Loucy (cell line): Measurements from ENCODE around the gene TWNK.
A peak's percentile ranks its signal among the peaks of the same experiment; 100 is the strongest.

ENCODE experiments used
- H2AFZ ChIP-seq: fragments of 200-600 bp; sonication (generic); 2 replicates; pipeline ENCODE4 v1.6.0; 2016; ENCODE audit warnings: antibody characterized with exemption, mild to moderate bottlenecking, low read length, moderate library complexity
- H3F3A ChIP-seq: fragments of 200-600 bp; 2 replicates; pipeline ENCODE4 v1.6.0; 2016; ENCODE audit warnings: antibody characterized with exemption, low read depth, mild to moderate bottlenecking
- H3K27me3 ChIP-seq: fragments of 200-600 bp; sonication (generic); 2 replicates; pipeline ENCODE4 v1.6.1; 2014; ENCODE audit warnings: low read length, mild to moderate bottlenecking; ENCODE audit not compliant: insufficient read depth, poor library complexity, severe bottlenecking
- H3K36me3 ChIP-seq: fragments of 200-600 bp; sonication (generic); 2 replicates; pipeline ENCODE4 v1.6.1; 2016; ENCODE audit warnings: low read length; ENCODE audit not compliant: insufficient read depth
- H3K4me1 ChIP-seq: fragments of 200-600 bp; sonication (generic); 2 replicates; pipeline ENCODE4 v1.5.1; 2014; ENCODE audit warnings: low read length, mild to moderate bottlenecking; ENCODE audit not compliant: insufficient read depth, poor library complexity, severe bottlenecking
- H3K4me2 ChIP-seq: fragments of 200-600 bp; sonication (generic); 2 replicates; pipeline ENCODE4 v1.6.0; 2014; ENCODE audit warnings: antibody characterized with exemption, low read length, low read depth, mild to moderate bottlenecking; ENCODE audit not compliant: poor library complexity, severe bottlenecking
- H3K4me3 ChIP-seq: fragments of 200-600 bp; sonication (generic); 2 replicates; pipeline ENCODE4 v1.5.1; 2014; ENCODE audit warnings: low read length, mild to moderate bottlenecking, mixed read lengths; ENCODE audit not compliant: poor library complexity, severe bottlenecking
- H3K79me2 ChIP-seq: fragments of 200-600 bp; sonication (generic); 2 replicates; pipeline ENCODE4 v1.6.1; 2014; ENCODE audit warnings: low read length; ENCODE audit not compliant: insufficient read depth
- H3K9ac ChIP-seq: fragments of 200-600 bp; sonication (generic); 2 replicates; pipeline ENCODE4 v1.6.0; 2014; ENCODE audit warnings: mild to moderate bottlenecking, low read depth, low read length, moderate library complexity; ENCODE audit not compliant: poor library complexity, severe bottlenecking
- H3K9me2 ChIP-seq: fragments of 200-600 bp; sonication (generic); replicated peaks from 2 replicates; pipeline ENCODE4 v1.6.1; 2016; ENCODE audit warnings: low read depth, low read length, mixed read lengths
- H3K9me3 ChIP-seq: fragments of 200-600 bp; sonication (generic); 2 replicates; pipeline ENCODE4 v1.6.1; 2014; ENCODE audit warnings: mild to moderate bottlenecking, antibody characterized with exemption, low read length, low read depth; ENCODE audit not compliant: insufficient read depth
- H4K20me1 ChIP-seq: fragments of 200-600 bp; sonication (generic); 2 replicates; pipeline ENCODE4 v1.6.0; 2014; ENCODE audit warnings: antibody characterized with exemption, low read length, mild to moderate bottlenecking; ENCODE audit not compliant: insufficient read depth, poor library complexity, severe bottlenecking
- EZH2phosphoT487 ChIP-seq: fragments of 200-600 bp; IDR thresholded peaks from 2 replicates; pipeline ENCODE4 v1.6.1; 2018; ENCODE audit warnings: antibody characterized with exemption, mild to moderate bottlenecking, moderate library complexity, borderline replicate concordance
- TF ChIP-seq, protein P1 (sequence below): fragments of 200-600 bp; sonication (generic); conservative IDR thresholded peaks from 2 replicates; pipeline ENCODE4 v1.5.1; 2014; ENCODE audit warnings: mild to moderate bottlenecking, antibody characterized with exemption, low read length

TWNK gene

GRCh38 chr10:100968062-100968736, 19.1 kb upstream of the TWNK start:
- no peak for TF ChIP-seq EZH2phosphoT487
- TF ChIP-seq, protein P1, sequence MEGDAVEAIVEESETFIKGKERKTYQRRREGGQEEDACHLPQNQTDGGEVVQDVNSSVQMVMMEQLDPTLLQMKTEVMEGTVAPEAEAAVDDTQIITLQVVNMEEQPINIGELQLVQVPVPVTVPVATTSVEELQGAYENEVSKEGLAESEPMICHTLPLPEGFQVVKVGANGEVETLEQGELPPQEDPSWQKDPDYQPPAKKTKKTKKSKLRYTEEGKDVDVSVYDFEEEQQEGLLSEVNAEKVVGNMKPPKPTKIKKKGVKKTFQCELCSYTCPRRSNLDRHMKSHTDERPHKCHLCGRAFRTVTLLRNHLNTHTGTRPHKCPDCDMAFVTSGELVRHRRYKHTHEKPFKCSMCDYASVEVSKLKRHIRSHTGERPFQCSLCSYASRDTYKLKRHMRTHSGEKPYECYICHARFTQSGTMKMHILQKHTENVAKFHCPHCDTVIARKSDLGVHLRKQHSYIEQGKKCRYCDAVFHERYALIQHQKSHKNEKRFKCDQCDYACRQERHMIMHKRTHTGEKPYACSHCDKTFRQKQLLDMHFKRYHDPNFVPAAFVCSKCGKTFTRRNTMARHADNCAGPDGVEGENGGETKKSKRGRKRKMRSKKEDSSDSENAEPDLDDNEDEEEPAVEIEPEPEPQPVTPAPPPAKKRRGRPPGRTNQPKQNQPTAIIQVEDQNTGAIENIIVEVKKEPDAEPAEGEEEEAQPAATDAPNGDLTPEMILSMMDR, result no peak
- Histone ChIP-seq H3K4me3 (no peak overlapping the region), H3K27me3 (no peaks in the 10 kb centered on the region), H3K4me1 (peaks cover 3% of the 10 kb centered on the region), H3K9me2 (no peaks in the 10 kb centered on the region), H3K36me3 (peaks cover 15% of the 10 kb centered on the region; the same call in 1 of the 2 replicates), H3K4me2 (no peak overlapping the region), H4K20me1 (no peaks in the 10 kb centered on the region), H3K9ac (no peak overlapping the region), H3F3A (no peaks in the 10 kb centered on the region), H3K79me2 (no peaks in the 10 kb centered on the region), H2AFZ (no peak overlapping the region), H3K9me3 (no peaks in the 10 kb centered on the region)

- H3K4me1 ChIP-seq, result peaks cover 3% of the 10 kb centered on the region
- H3K27me3 ChIP-seq, result no peaks in the 10 kb centered on the region
- no peak overlapping the region for H3K9ac ChIP-seq
- no peaks in the 10 kb centered on the region for H3F3A ChIP-seq
- H3K4me3 ChIP-seq, result no peak overlapping the region
- no peaks in the 10 kb centered on the region for H3K79me2 ChIP-seq
- H2AFZ ChIP-seq, result no peak overlapping the region
- H3K9me3 ChIP-seq, result no peaks in the 10 kb centered on the region
- H4K20me1 ChIP-seq, result no peaks in the 10 kb centered on the region
- TF ChIP-seq EZH2phosphoT487, result no peak
- TF ChIP-seq, protein P1, result no peak
- H3K9me2 ChIP-seq, result no peaks in the 10 kb centered on the region
- H3K36me3 ChIP-seq, result peaks cover 11% of the 10 kb centered on the region; the same call in 1 of the 2 replicates
- H3K4me2 ChIP-seq, result no peak overlapping the region
Observed at GRCh38 chr10:100968863-100969186, 18.5 kb upstream of the TWNK start.

GRCh38 chr10:100969187-100970075, 17.9 kb upstream of the TWNK start, which contains the start of gene SEMA4G:
Gene SEMA4G, plus strand, starts transcription at chr10:100969504. Its CDS starts 3,409 bp downstream, at chr10:100972913.
- Histone ChIP-seq H3K9ac (no peak within 1 kb of the TSS), H4K20me1 (no peaks in the 10 kb centered on the region), H3F3A (no peaks in the 10 kb centered on the region), H3K36me3 (peaks cover 5% of the 10 kb centered on the region; the same call in 1 of the 2 replicates), H3K9me2 (no peaks in the 10 kb centered on the region), H2AFZ (no peak within 1 kb of the TSS), H3K27me3 (no peaks in the 10 kb centered on the region), H3K4me1 (peaks cover 3% of the 10 kb centered on the region), H3K9me3 (no peaks in the 10 kb centered on the region), H3K4me2 (peak within 1 kb of the TSS; percentile 49), H3K79me2 (no peaks in the 10 kb centered on the region), H3K4me3 (peak within 1 kb of the TSS; percentile 28)
- no peak for TF ChIP-seq EZH2phosphoT487
- TF ChIP-seq, protein P1, result peak; percentile 69
